Smooth muscle cell (in vitro differentiated cells): ENCODE results near the gene SPSB3. TPM values are rescaled to one million over a fixed set of nuclear protein-coding genes. Genes with fewer than 3 reads are reported as not detected.

Source experiments
- DNase-seq: peaks from one replicate; lab custom pipeline; 2025; ENCODE audit not compliant: unreplicated experiment; lab: John Stamatoyannopoulos, UW
- H2AFZ ChIP-seq: fragments of 200-600 bp; sonication (generic); 2 replicates; pipeline ENCODE4 v1.6.0; 2016; ENCODE audit warnings: antibody characterized with exemption, low read depth, mild to moderate bottlenecking
- H3F3A ChIP-seq: fragments of 200-600 bp; sonication (generic); 2 replicates; pipeline ENCODE4 v1.6.0; 2017; ENCODE audit warnings: antibody characterized with exemption, low read depth
- H3K27ac ChIP-seq: fragments of 200-600 bp; sonication (generic); 2 replicates; pipeline ENCODE4 v1.5.1; 2016; ENCODE audit warnings: low read depth, mild to moderate bottlenecking
- H3K27me3 ChIP-seq: fragments of 200-600 bp; sonication (generic); 2 replicates; pipeline ENCODE4 v1.6.1; 2016; ENCODE audit warnings: low read depth, mild to moderate bottlenecking
- H3K36me3 ChIP-seq: fragments of 200-600 bp; sonication (generic); 2 replicates; pipeline ENCODE4 v1.5.1; 2016; ENCODE audit warnings: low read depth
- H3K4me1 ChIP-seq: fragments of 200-600 bp; sonication (generic); 2 replicates; pipeline ENCODE4 v1.5.1; 2016; ENCODE audit warnings: low read depth
- H3K4me2 ChIP-seq: fragments of 200-600 bp; sonication (generic); 2 replicates; pipeline ENCODE4 v1.6.0; 2016; ENCODE audit warnings: mild to moderate bottlenecking
- H3K4me3 ChIP-seq: fragments of 200-600 bp; sonication (generic); 2 replicates; pipeline ENCODE4 v1.5.1; 2016; ENCODE audit warnings: mild to moderate bottlenecking
- H3K79me2 ChIP-seq: fragments of 200-600 bp; sonication (generic); 2 replicates; pipeline ENCODE4 v1.6.0; 2016; ENCODE audit warnings: low read depth, mild to moderate bottlenecking
- H3K9ac ChIP-seq: fragments of 200-600 bp; sonication (generic); 2 replicates; pipeline ENCODE4 v1.6.0; 2016; ENCODE audit warnings: low read depth
- H3K9me3 ChIP-seq: fragments of 200-600 bp; sonication (generic); replicated peaks from 2 replicates; pipeline ENCODE4 v1.5.1; 2016; ENCODE audit warnings: low read depth
- H4K20me1 ChIP-seq: fragments of 200-600 bp; sonication (generic); 2 replicates; pipeline ENCODE4 v1.6.0; 2016; ENCODE audit warnings: low read depth
- WGBS: methylation state at CpG from one replicate; pipeline ENCODE4 v1.1.7; 2016; ENCODE audit warnings: low lambda C conversion rate; 5-methylcytosine and 5-hydroxymethylcytosine counted together
- polyA plus RNA-seq: library from polyadenylated mRNA; unstranded; fragments of >200 nt; fragmentation: Nextera tagmentation; extraction: Ambion mirVana; gene quantifications from 2 replicates; pipeline ENCODE4 v1.2.1, GENCODE V29; 2016
- total RNA-seq: library from RNA; depleted of rRNA; stranded (reverse); fragments of >200 nt; gene quantifications from 2 replicates; pipeline ENCODE4 v1.2.3, GENCODE V29; 2014
- TF ChIP-seq, protein P1 (sequence below): fragments of 200-600 bp; sonication (generic); IDR thresholded peaks from 2 replicates; pipeline ENCODE4 v1.5.1; 2017; ENCODE audit warnings: borderline replicate concordance, mild to moderate bottlenecking, antibody characterized with exemption; ENCODE audit not compliant: insufficient read depth, poor library complexity, severe bottlenecking

Gene SPSB3
- total and polyA plus RNA-seq, 2 experiments from 2014 or later, result 25.1 to 49.8 TPM

DNA sequence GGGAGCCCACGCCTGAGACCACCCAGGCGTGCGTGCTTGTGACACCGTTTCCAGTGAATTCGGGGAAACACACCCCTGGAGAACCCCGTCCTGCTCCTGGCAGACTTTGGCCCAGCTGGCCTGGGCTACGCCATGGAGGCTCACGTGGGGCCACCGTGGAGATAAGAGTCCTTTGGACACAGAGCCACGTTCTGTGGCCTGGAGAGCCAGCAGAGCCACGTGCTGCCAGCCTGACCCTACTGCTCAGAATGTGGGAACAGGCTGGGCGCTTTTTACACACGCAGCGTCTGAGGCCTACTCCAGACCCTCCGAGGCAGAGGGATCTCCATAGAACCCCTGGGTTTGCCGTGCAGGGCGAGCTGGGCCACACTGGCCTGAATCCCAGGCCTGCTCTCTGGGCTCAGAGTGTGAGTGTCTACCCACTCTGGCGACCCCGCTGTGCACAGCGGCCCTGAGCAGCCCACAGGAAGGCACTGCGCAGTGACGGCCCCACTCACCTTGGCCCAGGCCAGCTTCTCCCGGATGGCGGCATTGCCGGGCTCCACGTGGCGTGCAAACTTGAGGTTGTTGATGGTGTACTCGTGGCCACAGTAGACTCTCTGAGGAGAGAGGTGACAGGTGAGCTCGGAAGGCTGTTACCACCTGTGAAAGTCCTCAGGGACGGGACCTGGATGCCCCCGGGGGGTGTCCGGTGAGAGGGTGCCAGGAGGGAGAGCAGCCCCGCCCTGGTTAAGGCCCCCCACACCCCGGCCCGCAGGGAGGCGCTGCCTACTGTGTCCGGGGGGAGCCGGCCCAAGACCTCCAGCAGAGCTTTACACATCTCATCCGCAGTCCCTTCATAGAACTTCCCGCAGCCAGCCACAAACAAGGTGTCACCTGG, 34.3 kb upstream of the SPSB3 start:
- no peaks in the 10 kb centered on the region for H4K20me1 ChIP-seq
- H3K4me2 ChIP-seq, result no peak overlapping the region
- no peak overlapping the region for H2AFZ ChIP-seq
- no peak overlapping the region for H3K27ac ChIP-seq
- no peaks in the 10 kb centered on the region for H3K36me3 ChIP-seq
- H3K9me3 ChIP-seq, result no peaks in the 10 kb centered on the region
- H3K9ac ChIP-seq, result no peak overlapping the region
- no peak overlapping the region for H3K4me3 ChIP-seq
- no peak for DNase-seq
- TF ChIP-seq, protein P1, sequence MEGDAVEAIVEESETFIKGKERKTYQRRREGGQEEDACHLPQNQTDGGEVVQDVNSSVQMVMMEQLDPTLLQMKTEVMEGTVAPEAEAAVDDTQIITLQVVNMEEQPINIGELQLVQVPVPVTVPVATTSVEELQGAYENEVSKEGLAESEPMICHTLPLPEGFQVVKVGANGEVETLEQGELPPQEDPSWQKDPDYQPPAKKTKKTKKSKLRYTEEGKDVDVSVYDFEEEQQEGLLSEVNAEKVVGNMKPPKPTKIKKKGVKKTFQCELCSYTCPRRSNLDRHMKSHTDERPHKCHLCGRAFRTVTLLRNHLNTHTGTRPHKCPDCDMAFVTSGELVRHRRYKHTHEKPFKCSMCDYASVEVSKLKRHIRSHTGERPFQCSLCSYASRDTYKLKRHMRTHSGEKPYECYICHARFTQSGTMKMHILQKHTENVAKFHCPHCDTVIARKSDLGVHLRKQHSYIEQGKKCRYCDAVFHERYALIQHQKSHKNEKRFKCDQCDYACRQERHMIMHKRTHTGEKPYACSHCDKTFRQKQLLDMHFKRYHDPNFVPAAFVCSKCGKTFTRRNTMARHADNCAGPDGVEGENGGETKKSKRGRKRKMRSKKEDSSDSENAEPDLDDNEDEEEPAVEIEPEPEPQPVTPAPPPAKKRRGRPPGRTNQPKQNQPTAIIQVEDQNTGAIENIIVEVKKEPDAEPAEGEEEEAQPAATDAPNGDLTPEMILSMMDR, result no peak
- peaks cover 8% of the 10 kb centered on the region for H3F3A ChIP-seq
- H3K27me3 ChIP-seq, result no peaks in the 10 kb centered on the region
- WGBS, result 97% methylated on average over 40 of the region's 40 CpGs
- H3K4me1 ChIP-seq, result peaks cover 5% of the 10 kb centered on the region
- H3K79me2 ChIP-seq, result no peaks in the 10 kb centered on the region

GRCh38 chr16:1815461-1815860, 33.1 kb upstream of the SPSB3 start:
- H2AFZ ChIP-seq, result no peak overlapping the region
- WGBS, result 97% methylated on average over 11 of the region's 11 CpGs
- H3K9me3 ChIP-seq, result no peaks in the 10 kb centered on the region
- H3K36me3 ChIP-seq, result no peaks in the 10 kb centered on the region
- no peak overlapping the region for H3K27ac ChIP-seq
- TF ChIP-seq, protein P1, result no peak
- H3K79me2 ChIP-seq, result no peaks in the 10 kb centered on the region
- H4K20me1 ChIP-seq, result no peaks in the 10 kb centered on the region
- H3K9ac ChIP-seq, result no peak overlapping the region
- peaks cover 8% of the 10 kb centered on the region for H3F3A ChIP-seq
- no peak overlapping the region for H3K4me2 ChIP-seq
- no peak for DNase-seq
- H3K27me3 ChIP-seq, result no peaks in the 10 kb centered on the region
- H3K4me1 ChIP-seq, result peaks cover 5% of the 10 kb centered on the region
- H3K4me3 ChIP-seq, result no peak overlapping the region

GRCh38 chr16:1812732-1813163, 30.4 kb upstream of the SPSB3 start:
- Histone ChIP-seq H3K27me3 (no peaks in the 10 kb centered on the region), H3K4me2 (peak overlapping the region; percentile 40), H3K4me1 (peaks cover 5% of the 10 kb centered on the region), H3F3A (peaks cover 8% of the 10 kb centered on the region), H3K79me2 (no peaks in the 10 kb centered on the region), H4K20me1 (no peaks in the 10 kb centered on the region), H2AFZ (no peak overlapping the region), H3K9ac (no peak overlapping the region), H3K36me3 (no peaks in the 10 kb centered on the region), H3K9me3 (no peaks in the 10 kb centered on the region), H3K27ac (no peak overlapping the region), H3K4me3 (no peak overlapping the region)
- WGBS, result 44% methylated on average over 17 of the region's 17 CpGs
- no peak for DNase-seq
- TF ChIP-seq, protein P1, result peak; percentile 36

- no peak overlapping the region for H2AFZ ChIP-seq
- H4K20me1 ChIP-seq, result no peaks in the 10 kb centered on the region
- no peak for DNase-seq
- no peaks in the 10 kb centered on the region for H3K9me3 ChIP-seq
- H3K4me3 ChIP-seq, result no peak overlapping the region
- no peaks in the 10 kb centered on the region for H3K27me3 ChIP-seq
- no peak overlapping the region for H3K9ac ChIP-seq
- peaks cover 5% of the 10 kb centered on the region for H3K4me1 ChIP-seq
- H3K4me2 ChIP-seq, result no peak overlapping the region
- H3K79me2 ChIP-seq, result no peaks in the 10 kb centered on the region
- TF ChIP-seq, protein P1, result no peak
- no peak overlapping the region for H3K27ac ChIP-seq
- H3F3A ChIP-seq, result peaks cover 8% of the 10 kb centered on the region
- no peaks in the 10 kb centered on the region for H3K36me3 ChIP-seq
- WGBS, result 95% methylated on average over 16 of the region's 16 CpGs
These were observed 28.2 kb upstream of the SPSB3 start for GRCh38 chr16:1810536-1810935.
